Activated naive CD8-positive, alpha-beta T cell treated with anti-CD3 and anti-CD28 coated beads, Interleukin-2, amount 50 U/mL, for 24 hours (primary cell): ENCODE measurements around the gene CHD8.
"Not testable (repeated sequence)": the region's sequence is repeated elsewhere in the genome, so short reads cannot be mapped to it uniquely, and the experiment has no call there.

Experiments used
- ATAC-seq: fragments of 150-1000 bp; cut with Tn5 transposase; one replicate; pipeline ENCODE4 v1.10.0; 2021
- DNase-seq: peaks from one replicate; pipeline ENCODE4 v3.0.0; 2021
- H3K27ac Mint-ChIP-seq: one replicate; pipeline ENCODE4 v1.8.0; 2021; ENCODE audit warnings: mild to moderate bottlenecking, mixed read lengths
- H3K27me3 Mint-ChIP-seq: one replicate; pipeline ENCODE4 v1.8.0; 2021; ENCODE audit warnings: mixed read lengths
- H3K36me3 Mint-ChIP-seq: one replicate; pipeline ENCODE4 v1.8.0; 2021; ENCODE audit warnings: low read depth, mixed read lengths
- H3K4me1 Mint-ChIP-seq: one replicate; pipeline ENCODE4 v1.8.0; 2021; ENCODE audit warnings: mixed read lengths
- H3K4me3 Mint-ChIP-seq: one replicate; pipeline ENCODE4 v1.8.0; 2021; ENCODE audit warnings: mild to moderate bottlenecking, moderate library complexity, mixed read lengths
- H3K9me3 Mint-ChIP-seq: one replicate; pipeline ENCODE4 v1.8.0; 2021; ENCODE audit warnings: mixed read lengths

CHD8 gene

DNA sequence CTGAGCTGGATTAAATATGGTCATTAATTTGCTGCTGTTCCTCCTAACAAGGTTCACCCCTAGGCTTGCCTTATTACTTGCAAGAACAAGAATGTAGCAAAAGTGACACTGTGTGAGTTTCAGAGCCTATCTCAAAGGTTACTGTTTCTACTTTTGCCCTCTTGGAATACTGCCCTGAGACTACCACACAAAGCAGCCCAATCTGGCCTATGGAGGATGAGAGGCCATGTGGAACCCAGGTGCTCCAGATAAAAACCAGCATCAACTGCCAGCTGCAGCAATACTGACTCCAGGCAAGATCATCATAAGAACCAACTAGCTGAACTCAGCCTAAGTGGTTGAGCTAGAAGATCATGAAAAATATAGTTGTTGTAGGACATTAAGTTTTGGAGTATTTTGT is 49.7 kb downstream of the CHD8 start:
- Mint-ChIP-seq H3K27me3 (no peaks in the 10 kb centered on the region), H3K4me1 (peaks cover 4% of the 10 kb centered on the region), H3K36me3 (peaks cover 75% of the 10 kb centered on the region), H3K4me3 (no peak overlapping the region), H3K27ac (no peak overlapping the region), H3K9me3 (no peaks in the 10 kb centered on the region)
- ATAC-seq = no peak
- DNase-seq = no peak

DNA sequence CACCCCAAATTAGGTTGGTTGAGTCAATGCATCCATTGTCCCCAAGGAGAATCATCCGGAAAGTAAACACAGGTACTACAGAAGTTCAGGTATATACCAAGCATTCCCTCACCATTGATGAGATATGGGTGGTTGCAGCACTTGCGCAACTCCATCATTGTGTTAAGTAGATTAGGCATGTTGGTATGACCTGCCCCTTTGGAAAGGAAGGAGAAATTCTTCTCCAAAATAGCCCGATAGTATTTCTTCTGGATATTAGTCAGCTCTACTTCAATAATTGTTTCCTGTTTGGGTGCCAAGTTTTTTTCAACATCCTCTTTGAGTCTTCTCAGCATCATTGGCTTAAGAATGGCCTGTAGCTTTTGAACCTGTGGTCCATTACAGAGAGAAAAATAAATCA is 50.8 kb downstream of the CHD8 start:
- H3K36me3 Mint-ChIP-seq = peaks cover 75% of the 10 kb centered on the region
- peaks cover under 1% of the 10 kb centered on the region for H3K4me1 Mint-ChIP-seq
- no peaks in the 10 kb centered on the region for H3K27me3 Mint-ChIP-seq
- peak overlapping the region; percentile 47 for H3K27ac Mint-ChIP-seq
- DNase-seq (no peak), ATAC-seq (no peak)
- no peaks in the 10 kb centered on the region for H3K9me3 Mint-ChIP-seq
- H3K4me3 Mint-ChIP-seq = no peak overlapping the region

DNA sequence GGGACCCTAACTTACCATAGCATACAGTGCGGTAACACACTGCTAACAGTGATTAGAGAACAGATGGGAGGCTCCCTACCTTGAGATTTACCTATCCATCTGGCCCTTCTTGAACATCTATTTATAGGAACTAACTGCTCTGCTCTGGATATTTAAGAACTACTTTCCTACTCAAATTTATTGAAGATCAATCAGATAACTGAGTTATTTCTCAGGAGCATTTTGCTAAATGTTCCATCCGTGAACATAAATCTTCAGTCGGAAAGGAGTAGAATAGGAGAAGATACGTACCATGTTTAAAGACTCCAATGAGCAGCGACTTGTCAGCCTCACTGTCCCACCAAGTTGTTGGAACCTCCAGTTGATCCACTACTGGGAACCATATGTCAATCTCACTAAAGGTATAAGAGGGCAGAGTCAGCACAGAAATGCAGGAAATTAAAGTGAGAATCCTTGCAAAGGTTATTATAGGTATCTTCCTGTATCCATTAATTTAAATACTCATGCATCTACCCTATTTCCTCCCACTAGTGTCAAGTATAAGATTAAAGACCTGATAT is 56.5 kb downstream of the CHD8 start:
- Mint-ChIP-seq H3K27me3 (no peaks in the 10 kb centered on the region), H3K9me3 (no peaks in the 10 kb centered on the region), H3K4me1 (no peaks in the 10 kb centered on the region), H3K27ac (no peak overlapping the region), H3K4me3 (no peak overlapping the region), H3K36me3 (peaks cover 69% of the 10 kb centered on the region)
- DNase-seq (no peak), ATAC-seq (no peak)

DNA sequence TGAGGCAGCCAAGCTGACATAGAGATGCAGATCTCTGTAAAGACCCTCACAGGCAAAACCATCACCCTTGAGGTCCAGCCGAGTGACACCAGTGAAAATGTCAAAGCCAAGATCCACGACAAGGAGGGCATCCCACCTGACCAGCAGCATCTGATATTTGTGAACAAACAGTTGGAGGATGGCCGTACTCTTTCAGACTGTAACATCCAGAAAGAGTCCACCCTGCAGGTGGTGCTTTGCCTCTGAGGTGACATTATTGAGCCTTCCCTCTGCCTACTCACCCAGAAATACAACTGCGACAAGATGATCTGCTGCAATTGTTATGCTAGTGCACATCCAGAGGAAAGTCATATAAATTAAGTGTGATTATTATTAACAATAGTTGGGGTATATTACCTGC is 57.0 kb downstream of the CHD8 start:
- Mint-ChIP-seq H3K36me3 (peaks cover 72% of the 10 kb centered on the region), H3K27me3 (no peaks in the 10 kb centered on the region), H3K4me1 (no peaks in the 10 kb centered on the region), H3K27ac (no peak overlapping the region), H3K9me3 (no peaks in the 10 kb centered on the region), H3K4me3 (no peak overlapping the region)
- ATAC-seq (no peak), DNase-seq (no peak)

DNA sequence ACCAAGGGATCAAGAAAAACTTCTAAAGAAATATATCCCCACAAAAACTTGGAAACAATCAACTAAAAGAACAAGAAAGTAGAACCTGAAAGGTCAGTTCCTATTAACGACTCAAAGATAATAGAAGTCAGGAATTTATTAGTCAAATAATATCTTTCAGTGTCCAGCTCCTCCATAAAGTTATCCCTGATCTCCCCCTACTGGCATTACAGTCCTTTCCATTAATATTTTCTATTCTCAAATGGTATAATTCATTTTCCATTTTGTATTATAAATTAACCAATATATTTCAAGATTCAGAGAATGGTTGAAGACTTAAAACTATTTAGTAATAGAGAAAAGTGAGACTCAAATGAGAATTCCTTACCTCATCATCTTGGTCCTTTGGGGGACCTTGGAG is 60.5 kb downstream of the CHD8 start:
- H3K27ac Mint-ChIP-seq = no peak overlapping the region
- no peaks in the 10 kb centered on the region for H3K27me3 Mint-ChIP-seq
- no peaks in the 10 kb centered on the region for H3K4me1 Mint-ChIP-seq
- no peaks in the 10 kb centered on the region for H3K9me3 Mint-ChIP-seq
- no peak for ATAC-seq
- no peak for DNase-seq
- peaks cover 68% of the 10 kb centered on the region for H3K36me3 Mint-ChIP-seq
- no peak overlapping the region for H3K4me3 Mint-ChIP-seq

DNA sequence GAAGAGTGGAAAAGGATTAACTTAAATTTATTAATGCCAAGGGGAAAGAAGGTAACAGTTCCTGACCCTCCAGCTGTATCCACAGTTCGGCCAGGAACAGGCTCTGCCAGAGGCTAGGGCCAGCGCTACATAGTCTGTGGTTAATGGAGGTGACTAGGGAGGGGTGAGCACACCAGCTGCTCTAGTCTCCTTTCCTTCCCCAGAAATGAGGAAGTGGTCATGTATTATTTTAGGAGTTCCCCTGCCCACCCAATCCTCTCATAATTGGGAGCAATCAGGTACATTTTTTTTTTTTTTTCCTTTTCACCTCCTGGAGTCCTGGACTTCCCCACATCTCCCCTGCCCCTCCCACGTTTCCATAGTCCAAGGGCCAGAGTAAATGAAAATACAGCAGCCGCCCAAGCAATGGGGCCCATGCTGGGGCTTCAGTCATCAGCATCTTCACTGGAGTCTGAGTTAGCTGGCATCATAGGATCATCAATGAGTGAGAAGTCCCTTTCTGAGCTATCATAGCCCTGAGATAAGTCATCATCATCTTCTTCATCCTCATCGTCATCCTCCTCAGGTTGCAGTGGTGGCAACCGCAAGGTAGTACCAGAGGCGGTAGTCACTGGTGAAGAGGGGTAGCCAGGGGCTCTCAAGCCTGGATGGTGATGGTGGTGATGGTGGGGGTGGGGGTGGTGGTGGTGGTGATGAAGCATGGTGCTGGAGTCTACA is 70.6 kb downstream of the CHD8 start:
- Mint-ChIP-seq H3K4me3 (peak overlapping the region; percentile 97), H3K36me3 (peaks cover 43% of the 10 kb centered on the region), H3K4me1 (peaks cover 39% of the 10 kb centered on the region), H3K27me3 (no peaks in the 10 kb centered on the region), H3K27ac (peak overlapping the region; percentile 99), H3K9me3 (no peaks in the 10 kb centered on the region)
- ATAC-seq (no peak), DNase-seq (peak; percentile 7)

DNA sequence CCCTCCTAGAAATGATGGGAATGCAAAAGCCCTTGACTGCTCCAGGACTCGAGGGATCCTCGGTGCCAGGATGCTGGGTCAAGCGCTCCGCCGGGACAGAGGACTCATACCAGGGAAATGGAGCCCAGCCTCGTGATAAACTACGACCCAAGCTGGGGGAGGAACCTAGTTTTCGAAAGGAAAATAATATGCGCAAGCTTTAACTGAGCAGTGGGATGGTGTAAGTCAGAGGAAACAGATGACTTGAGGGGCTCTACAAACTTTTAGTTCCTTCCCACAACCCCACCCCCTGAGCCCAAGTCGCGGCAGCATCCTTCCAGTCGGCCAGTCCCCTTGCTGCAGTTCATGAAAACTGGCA is 71.5 kb downstream of the CHD8 start:
- Mint-ChIP-seq H3K4me3 (peak overlapping the region; percentile 97), H3K27ac (peak overlapping the region; percentile 99), H3K9me3 (no peaks in the 10 kb centered on the region), H3K4me1 (peaks cover 45% of the 10 kb centered on the region), H3K36me3 (peaks cover 41% of the 10 kb centered on the region), H3K27me3 (no peaks in the 10 kb centered on the region)
- peak; percentile 70 for ATAC-seq
- no peak for DNase-seq

DNA sequence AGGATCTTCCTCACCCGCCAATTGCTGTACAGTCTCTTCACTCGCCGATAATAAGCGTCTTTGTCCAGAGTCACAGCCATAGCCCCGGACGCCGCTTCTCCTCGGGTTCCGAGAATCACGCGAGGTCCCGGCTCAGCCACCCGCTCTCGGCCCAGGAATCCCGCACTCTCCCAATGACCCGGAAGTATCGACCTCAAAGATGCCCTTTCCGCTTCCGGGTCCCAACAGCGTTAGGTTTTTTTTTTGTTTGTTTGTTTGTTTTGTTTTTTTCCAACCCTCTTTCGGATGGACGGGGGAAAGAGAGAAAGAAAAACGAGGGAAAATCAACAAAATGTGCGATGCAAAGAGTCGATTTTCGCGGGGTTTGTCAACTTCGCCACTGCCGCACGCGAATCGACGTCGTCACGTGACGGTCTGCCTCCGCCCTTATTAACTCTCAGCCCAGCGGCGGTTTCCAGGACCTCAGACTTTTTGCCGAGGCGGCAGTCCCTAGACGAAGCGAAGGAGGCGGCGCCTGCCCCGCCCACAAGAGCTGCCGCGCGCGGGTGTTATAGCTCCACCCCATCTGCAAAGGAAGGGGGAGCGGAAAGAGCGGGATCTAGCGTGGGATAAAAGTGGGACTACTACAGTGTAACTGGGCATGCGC is 72.0 kb downstream of the CHD8 start, which contains the start of gene SUPT16H:
Gene SUPT16H, minus strand, starts transcription at position 172 of the 646 bp plus-strand sequence. Its CDS starts 92 bp downstream, at position 80.
- H3K4me1 Mint-ChIP-seq = peaks cover 47% of the 10 kb centered on the region

DNA sequence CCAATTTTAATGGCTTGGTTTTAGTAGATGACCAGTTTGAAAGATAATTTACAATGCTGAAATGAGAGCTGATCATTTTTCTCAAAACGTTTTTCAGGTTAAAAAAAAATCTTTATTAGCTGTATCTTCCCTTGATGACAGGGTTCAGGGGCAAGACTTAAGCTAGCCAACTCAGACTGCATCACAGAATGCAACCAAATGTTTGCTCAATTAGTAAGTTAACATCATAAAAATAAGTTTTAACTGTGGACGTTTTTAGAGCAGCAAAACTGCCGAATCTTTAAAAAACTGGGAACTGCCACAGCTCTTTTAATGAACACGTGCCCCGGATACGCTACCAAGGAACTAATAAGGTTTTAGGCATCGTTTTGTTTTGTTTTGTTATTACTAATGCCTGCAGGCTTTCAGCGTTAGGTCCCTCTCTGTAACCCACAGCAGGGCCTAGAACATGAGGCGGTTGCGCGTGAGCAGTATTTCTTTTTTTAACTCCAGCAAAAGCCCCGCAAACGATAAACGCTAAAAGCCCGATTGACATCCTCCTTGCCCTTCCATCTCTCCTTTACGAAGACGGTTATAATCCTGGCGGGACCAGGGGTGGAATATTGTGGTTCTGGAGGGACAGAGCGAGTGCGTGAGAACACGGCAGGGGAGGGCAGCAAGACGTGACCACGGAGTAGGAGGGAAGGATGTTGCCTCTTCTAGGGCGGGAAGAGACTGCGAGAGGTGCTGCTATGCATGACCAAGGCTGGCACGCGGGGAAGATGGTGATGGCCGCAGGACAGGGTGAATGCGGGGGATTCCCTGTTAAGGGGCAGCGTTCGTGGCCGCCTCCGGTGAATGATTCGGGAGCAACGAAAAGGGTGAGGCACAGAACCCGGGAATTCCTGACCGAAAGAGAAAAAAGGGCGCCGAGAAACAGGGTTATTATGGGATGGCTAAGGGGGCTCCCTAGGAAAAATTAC is 72.8 kb downstream of the CHD8 start:
- no peaks in the 10 kb centered on the region for H3K27me3 Mint-ChIP-seq
- H3K27ac Mint-ChIP-seq = peak overlapping the region; percentile 99
- H3K9me3 Mint-ChIP-seq = no peaks in the 10 kb centered on the region
- H3K4me1 Mint-ChIP-seq = peaks cover 50% of the 10 kb centered on the region
- ATAC-seq = peak; percentile 59
- H3K4me3 Mint-ChIP-seq = peak overlapping the region; percentile 97
- DNase-seq = peak; percentile 56
- H3K36me3 Mint-ChIP-seq = peaks cover 41% of the 10 kb centered on the region

More for the DNA sequence above, 72.0 kb downstream of the CHD8 start, which contains the start of gene SUPT16H:
- Mint-ChIP-seq H3K27ac (peak within 1 kb of the TSS; percentile 99), H3K9me3 (no peaks in the 10 kb centered on the region), H3K27me3 (no peaks in the 10 kb centered on the region), H3K4me3 (peak within 1 kb of the TSS; percentile 97), H3K36me3 (peaks cover 41% of the 10 kb centered on the region)
- DNase-seq = peak; percentile 94
- ATAC-seq = peak; percentile 94

DNA sequence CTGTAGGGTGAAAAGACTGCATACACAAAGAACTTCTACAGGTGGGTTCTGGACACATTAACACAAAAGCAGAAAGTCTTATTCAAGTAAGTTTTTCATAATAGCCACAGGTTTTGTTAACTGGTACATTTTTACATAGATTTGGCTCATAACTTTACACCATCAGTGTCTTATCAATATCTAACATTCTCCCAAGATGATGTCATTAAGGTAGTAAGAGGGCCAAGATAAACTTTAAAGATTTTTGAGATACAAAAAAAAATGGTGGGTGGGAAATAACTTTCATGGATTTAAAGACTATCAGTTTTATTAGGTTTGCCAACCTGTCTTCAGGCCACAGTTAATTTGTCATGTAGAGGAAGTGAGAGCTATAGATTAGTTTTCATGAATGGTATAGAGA is 73.8 kb downstream of the CHD8 start:
- ATAC-seq = no peak
- Mint-ChIP-seq H3K9me3 (no peaks in the 10 kb centered on the region), H3K27me3 (no peaks in the 10 kb centered on the region), H3K27ac (peak overlapping the region; percentile 99), H3K36me3 (peaks cover 50% of the 10 kb centered on the region), H3K4me1 (peaks cover 54% of the 10 kb centered on the region), H3K4me3 (peak overlapping the region; percentile 97)
- no peak for DNase-seq

DNA sequence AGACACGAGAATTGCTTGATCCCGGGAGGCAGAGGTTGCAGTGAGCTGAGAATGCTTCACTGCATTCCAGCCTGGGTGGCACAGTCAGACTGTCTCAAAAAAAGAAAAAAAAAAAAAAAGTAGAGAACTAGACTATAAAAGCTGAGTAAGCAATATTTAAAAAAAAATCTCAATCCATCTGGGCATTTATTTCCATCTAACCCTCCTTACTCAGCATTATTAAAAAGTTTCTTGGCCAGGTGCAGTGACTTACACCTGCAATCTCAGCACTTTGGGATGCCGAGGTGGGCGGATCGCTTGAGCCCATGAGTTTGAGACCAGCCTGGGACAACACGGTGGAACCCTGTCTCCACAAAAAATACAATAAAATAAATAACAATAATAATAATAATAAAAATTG is 76.6 kb downstream of the CHD8 start:
- H3K4me1 Mint-ChIP-seq = peaks cover 41% of the 10 kb centered on the region

DNA sequence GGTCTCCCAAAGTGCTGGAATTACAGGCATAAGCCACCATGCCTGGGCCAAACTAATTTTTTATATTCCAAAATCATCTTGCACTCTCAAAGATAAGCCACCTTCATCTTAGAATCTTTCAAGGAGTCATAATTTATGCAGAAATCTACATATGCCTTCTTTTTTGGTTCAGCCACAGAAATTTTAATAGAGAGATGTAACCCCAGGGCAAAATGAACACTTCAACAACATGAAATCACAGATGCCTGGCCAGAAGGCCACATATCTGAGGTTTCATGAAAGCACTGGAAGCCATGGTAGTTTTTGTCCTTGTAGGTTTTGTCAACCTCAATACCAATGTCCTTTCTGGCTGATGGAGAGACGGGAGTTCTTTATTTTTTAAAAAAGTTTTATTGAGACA is 81.9 kb downstream of the CHD8 start:
- DNase-seq (no peak), ATAC-seq (no peak)
- Mint-ChIP-seq H3K27ac (no peak overlapping the region), H3K9me3 (no peaks in the 10 kb centered on the region), H3K36me3 (peaks cover 64% of the 10 kb centered on the region), H3K4me1 (peaks cover 6% of the 10 kb centered on the region), H3K4me3 (no peak overlapping the region), H3K27me3 (no peaks in the 10 kb centered on the region)

More for the DNA sequence above, 76.6 kb downstream of the CHD8 start:
- Mint-ChIP-seq H3K36me3 (peaks cover 56% of the 10 kb centered on the region), H3K4me3 (no peak overlapping the region), H3K27me3 (no peaks in the 10 kb centered on the region), H3K27ac (no peak overlapping the region), H3K9me3 (no peaks in the 10 kb centered on the region)
- DNase-seq (no peak), ATAC-seq (no peak)

DNA sequence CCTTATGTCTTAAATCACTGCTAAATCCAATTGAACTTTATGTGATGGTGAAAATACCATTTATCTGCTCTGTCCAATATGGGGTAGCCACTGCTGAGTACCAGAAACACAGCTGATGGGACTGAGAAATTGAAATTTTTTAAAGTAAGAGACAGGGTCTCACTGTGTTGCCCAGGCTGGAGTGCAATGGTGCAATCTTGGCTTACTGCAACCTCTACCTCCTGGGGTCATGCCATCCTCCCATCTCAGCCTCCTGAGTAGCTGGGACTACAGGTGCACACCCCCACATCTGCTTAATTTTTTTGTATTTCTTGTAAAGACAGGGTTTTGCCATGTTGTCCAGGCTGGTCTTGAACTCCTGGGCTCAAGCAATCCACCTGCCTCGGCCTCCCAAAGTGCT is 83.1 kb downstream of the CHD8 start:
- not testable (repeated sequence) for H3K4me3 Mint-ChIP-seq, H3K9me3 Mint-ChIP-seq, H3K27me3 Mint-ChIP-seq, DNase-seq, H3K4me1 Mint-ChIP-seq, ATAC-seq, H3K27ac Mint-ChIP-seq
- H3K36me3 Mint-ChIP-seq = peaks cover 68% of the 10 kb centered on the region

DNA sequence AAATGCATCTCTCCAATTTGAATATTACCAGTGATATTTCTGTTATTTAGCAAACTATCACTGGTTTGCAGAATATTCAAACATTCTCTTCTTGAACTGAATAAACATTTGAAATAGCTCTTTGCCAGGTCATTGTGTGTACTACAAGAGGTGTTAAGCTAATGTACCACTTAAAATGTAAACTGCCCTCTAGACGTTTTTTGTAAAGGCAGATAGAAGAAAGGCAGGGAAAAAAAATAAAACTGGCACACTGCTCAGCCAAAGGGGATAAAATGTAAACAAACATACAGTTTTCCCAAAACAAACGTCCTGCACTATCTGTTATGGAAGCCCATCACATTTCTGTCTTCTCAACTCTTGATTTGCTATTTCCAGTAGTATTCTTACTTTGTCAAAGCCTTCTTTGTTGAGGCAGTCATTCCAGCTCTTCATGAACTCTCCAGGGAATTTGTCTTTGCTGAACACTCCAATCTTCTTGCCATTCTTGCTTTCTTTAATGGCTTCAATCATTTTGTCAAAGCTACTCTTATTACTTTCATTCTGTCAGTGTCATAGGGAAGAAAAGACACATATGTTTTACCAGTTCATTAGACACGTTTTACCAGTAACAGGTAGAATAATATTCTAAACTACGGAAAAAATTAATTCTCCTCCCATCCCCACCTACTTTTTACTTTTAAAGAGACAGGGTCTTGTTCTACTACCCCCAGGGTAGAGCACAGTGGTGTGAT is 85.8 kb downstream of the CHD8 start:
- DNase-seq (no peak), ATAC-seq (no peak)
- peaks cover 71% of the 10 kb centered on the region for H3K36me3 Mint-ChIP-seq
- H3K27me3 Mint-ChIP-seq = no peaks in the 10 kb centered on the region
- no peaks in the 10 kb centered on the region for H3K4me1 Mint-ChIP-seq
- no peaks in the 10 kb centered on the region for H3K9me3 Mint-ChIP-seq
- H3K27ac Mint-ChIP-seq = no peak overlapping the region
- H3K4me3 Mint-ChIP-seq = no peak overlapping the region
